HG03196 (cell line): ENCODE measurements around the gene LST1.
A peak's percentile ranks its signal among the peaks of the same experiment; 100 is the strongest.
"Not testable (repeated sequence)": the region's sequence is repeated elsewhere in the genome, so short reads cannot be mapped to it uniquely, and the experiment has no call there.

ENCODE experiments used
- ATAC-seq: cut with Tn5 transposase; IDR thresholded peaks from one replicate; pipeline ENCODE4 v1.9.1; 2021; ENCODE audit not compliant: unreplicated experiment

Gene LST1

GRCh38 chr6:31586008-31586407, at the start of gene LST1:
LST1 (plus strand) TSS chr6:31586277; CDS start chr6:31587300, 1,023 bp downstream.
- ATAC-seq, result no peak

GRCh38 chr6:31538805-31539400, 47.2 kb upstream of the LST1 start:
- no peak for ATAC-seq

GRCh38 chr6:31540640-31541039, 45.4 kb upstream of the LST1 start:
- no peak for ATAC-seq

- no peak for ATAC-seq
These were observed 44.9 kb upstream of the LST1 start for GRCh38 chr6:31541059-31541657.

GRCh38 chr6:31541658-31542521, 44.2 kb upstream of the LST1 start, which contains the start of gene DDX39B:
DDX39B (minus strand) TSS chr6:31542003; CDS start chr6:31540532, 1,471 bp downstream.
- ATAC-seq, result peak; percentile 63

DNA sequence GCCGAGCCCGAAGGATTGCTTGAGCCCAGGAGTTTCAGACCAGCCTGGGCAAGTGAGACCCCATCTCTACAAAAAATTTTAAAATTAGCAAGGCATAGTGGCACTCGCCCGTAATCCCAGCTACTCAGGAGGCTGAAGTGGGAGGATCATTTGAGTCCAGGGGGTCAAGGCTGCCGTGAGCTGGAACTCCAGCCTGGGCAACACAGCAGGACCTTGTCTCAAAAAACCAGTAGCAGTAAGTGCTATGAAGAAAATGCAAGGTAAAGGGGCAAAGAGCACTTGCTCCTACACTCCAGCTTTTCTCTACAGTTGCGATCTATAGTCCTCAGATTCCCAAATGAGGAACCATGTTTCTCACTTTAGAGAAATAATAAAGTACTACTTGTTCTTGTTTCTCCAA, 42.4 kb upstream of the LST1 start:
- no peak for ATAC-seq

DNA sequence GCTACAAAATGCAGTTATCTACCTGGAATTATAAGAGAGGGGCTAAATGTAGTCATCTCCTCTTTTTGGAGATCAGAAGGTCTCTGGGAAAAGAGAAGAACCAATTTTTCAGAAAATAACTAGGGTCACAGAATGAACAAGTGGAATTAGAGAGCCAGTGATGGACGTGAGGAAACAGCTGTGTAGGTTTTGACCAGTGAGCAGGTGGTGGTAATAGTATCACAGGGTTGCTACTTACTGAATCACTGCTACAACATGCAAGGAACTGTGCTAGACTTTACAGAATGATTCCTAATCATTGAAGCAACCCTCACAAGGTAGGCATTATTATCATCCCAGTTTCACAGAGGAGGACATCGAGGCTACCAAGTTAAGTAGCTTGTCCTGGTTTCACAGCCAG, 41.4 kb upstream of the LST1 start:
- no peak for ATAC-seq

- no peak for ATAC-seq
These were observed 40.8 kb upstream of the LST1 start for GRCh38 chr6:31545291-31545690.

DNA sequence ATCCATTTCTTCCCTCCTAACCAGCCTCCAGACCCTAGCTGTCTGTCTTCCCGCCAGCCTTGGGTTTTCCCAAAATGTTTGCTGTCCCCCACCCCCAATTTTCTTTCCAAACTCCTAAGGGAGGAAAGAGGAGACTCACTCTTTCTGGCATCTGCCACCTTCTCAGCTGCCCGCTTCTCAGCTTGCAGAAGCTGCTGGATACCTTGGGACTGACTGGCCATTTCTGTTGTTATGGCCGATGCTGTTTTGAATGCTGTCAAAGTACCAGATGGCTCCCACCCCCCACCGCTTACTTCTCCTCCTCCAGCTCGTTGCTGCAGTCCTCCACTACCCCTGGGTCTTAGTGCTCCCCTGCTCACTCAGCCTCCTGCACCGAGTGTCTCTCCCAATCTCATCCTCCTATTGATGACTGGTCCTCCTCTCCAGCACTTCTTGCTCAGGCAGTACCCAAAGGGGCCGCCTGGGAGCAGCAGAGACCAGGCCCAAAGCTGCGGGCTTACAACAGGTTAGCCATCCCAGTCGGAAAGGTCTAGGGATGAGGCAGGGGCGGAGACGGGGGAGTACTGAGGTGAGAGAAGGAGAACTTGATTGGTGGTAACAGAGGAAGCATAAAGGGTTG, 39.6 kb upstream of the LST1 start, which contains the start of gene ATP6V1G2:
ATP6V1G2 (minus strand) TSS at position 270 of the 619 bp plus-strand sequence; CDS start at position 221, 49 bp downstream.
- peak; percentile 50 for ATAC-seq

GRCh38 chr6:31546958-31547726, 38.9 kb upstream of the LST1 start, which contains the start of gene NFKBIL1:
NFKBIL1 (plus strand) TSS chr6:31547608; CDS start chr6:31547695, 87 bp downstream.
- peak; percentile 56 for ATAC-seq

DNA sequence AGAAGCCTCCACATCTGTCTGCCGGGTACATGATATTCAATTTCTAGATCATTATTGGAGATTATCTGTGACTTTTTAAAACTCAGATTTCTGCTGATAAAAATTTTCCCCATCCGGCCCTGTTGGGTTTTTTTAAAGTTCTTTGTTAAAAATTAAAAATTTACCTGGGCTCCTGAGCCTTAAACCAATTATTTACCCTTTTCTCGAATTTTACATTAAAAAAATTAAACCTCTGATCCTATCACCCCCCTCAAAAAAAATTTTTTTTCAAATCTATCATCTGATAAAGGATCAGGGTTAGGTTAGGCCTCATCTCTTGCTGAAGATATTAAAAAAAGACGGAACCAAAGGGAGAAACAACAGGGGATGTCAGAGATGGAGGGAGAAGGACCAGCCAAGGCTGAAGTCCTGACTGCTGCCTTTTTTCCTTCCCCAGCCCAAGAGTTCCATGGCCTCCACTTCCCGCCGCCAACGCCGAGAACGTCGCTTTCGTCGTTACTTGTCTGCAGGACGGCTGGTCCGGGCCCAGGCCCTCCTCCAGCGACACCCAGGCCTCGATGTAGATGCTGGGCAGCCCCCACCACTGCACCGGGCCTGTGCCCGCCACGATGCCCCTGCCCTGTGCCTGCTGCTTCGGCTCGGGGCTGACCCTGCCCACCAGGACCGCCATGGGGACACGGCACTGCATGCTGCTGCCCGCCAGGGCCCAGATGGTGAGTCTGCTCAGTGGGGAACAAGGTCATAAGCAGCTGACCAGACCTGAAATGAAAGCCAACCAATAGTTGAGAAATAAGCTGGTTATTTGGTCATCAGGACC, 38.1 kb upstream of the LST1 start:
- ATAC-seq, result no peak

GRCh38 chr6:31548544-31548873, 37.6 kb upstream of the LST1 start:
- no peak for ATAC-seq

DNA sequence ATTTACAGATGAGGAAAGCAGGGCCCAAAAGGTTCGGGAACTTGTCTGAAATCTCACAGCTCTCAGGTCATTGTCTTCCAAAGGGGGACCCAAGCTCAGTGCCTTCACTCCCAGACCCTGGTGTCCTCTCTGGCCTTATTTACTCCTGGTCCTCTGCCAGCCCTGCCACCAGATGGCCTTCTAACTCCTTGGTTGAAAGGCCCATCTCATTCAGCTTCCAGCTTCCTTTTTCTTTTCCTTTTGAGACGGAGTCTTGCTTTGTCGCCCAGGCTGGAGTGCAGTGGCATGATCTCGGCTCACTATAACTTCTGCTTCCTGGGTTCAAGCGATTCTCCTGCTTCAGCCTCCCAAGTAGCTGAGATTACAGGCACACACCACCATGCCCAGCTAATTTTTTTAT, 34.7 kb upstream of the LST1 start:
- not testable (repeated sequence) for ATAC-seq

DNA sequence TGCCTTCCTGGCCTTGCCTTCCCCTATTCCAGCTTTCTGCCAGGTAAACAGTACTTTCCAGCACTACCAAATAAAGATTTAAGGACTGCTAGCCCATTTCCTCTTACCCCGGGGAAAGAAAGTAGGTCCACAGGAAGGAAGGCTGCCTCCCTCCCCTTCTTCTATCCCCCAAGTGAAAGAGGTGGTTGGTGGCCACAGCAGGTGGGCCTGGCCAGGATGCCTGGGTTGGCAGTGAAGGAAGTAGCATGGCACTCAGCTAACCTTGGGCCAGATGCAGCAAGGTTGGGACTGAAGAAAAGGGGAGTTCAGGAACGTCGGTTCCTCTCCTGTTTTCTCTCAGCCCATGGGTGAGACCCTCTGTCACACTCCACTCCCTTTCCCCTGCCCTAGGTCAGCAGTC, 29.8 kb upstream of the LST1 start:
- ATAC-seq, result no peak

DNA sequence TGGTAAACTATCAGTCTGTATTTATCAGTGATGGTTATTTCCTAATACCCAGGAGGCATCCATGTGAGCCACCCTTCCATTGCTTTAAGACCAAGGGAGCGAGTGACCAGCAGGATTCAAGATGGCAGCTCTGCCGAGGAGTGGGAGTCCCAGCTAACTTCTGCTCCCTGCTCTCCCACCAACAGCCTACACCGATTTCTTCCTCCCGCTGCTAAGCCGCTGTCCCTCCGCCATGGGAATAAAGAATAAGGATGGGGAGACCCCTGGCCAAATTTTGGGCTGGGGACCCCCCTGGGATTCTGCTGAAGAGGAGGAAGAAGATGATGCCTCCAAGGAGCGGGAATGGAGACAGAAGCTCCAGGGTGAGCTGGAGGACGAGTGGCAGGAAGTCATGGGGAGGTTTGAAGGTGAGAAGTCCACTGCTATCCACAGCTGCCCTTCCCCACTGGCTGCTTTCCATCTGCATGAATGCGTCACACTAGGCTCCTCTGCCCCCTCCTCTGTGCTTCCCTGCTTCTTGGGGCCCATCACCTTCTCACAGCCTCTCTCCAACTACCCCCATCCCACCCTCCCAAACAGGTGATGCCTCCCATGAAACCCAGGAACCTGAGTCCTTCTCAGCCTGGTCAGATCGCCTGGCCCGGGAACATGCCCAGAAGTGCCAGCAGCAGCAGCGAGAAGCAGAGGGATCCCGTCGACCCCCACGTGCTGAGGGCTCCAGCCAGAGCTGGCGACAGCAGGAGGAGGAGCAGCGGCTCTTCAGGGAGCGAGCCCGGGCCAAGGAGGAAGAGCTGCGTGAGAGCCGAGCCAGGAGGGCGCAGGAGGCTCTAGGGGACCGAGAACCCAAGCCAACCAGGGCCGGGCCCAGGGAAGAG, 28.4 kb upstream of the LST1 start:
- ATAC-seq, result no peak

DNA sequence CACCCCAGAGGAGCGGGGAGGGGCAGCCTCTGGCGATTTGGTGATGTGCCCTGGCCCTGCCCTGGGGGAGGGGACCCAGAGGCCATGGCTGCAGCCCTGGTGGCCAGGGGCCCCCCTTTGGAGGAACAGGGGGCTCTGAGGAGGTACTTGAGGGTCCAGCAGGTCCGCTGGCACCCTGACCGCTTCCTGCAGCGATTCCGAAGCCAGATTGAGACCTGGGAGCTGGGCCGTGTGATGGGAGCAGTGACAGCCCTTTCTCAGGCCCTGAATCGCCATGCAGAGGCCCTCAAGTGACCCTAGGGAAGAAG, 27.8 kb upstream of the LST1 start:
- ATAC-seq, result no peak

DNA sequence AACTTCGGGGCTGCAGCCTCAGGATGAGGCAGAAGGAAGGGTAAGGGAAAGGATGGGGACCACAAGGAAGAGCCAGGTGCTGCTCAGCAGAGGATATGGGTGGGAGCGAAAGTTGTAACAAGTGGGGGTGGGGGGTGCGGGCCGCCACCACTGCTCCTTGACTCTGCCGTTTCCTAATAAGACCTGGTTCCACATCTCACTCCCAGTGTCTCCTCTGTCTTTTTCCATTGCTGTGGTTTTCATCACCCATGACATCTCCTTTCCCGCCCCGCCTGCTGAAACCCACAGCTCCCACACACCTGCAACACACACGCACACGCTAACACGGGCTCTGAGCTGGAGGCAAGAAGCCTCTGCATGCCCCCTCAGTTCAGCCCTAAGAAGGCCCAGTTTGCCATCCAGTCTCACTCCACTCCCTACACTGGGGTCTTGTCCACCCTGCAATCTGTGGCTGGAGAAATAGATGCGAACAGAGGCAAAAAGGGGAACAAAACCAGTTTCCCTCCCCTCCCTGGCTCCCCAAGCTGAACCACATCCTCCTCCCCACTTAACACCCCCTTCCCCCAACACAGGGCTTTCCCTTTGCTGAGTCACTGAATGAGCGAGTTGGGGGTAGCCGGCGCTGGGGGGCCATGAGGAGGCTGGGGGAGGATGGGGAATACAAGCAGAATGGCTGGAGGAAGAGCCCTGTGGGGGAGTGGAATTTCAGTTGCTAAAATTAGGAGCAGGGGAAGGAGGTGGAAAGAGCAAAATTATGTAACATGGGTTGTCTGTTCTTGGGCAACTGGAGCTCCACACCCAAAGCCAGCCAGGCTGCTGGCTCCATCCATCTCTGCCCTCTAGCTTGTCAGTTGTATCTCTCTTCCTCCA, 27.2 kb upstream of the LST1 start:
- ATAC-seq, result no peak

DNA sequence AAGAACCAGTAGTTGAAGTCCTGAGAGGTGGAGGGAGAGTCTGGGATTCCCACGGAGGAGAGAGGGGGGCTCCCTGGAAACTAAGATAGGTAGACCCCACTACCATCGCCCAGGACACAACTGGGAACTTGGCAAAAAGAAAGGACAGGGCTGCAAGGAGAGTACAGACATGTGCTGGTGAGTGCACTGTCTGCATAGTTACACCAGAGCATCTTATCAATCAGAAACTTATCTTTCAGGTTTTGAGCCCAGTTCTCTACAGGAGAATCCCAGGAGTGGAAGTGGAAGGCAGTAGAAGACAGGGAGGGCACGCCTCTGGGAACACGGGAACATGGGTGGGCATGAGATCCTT, 26.5 kb upstream of the LST1 start:
- ATAC-seq, result no peak
